Measurements from ENCODE around the gene PCED1B.

The PCED1B gene

DNA sequence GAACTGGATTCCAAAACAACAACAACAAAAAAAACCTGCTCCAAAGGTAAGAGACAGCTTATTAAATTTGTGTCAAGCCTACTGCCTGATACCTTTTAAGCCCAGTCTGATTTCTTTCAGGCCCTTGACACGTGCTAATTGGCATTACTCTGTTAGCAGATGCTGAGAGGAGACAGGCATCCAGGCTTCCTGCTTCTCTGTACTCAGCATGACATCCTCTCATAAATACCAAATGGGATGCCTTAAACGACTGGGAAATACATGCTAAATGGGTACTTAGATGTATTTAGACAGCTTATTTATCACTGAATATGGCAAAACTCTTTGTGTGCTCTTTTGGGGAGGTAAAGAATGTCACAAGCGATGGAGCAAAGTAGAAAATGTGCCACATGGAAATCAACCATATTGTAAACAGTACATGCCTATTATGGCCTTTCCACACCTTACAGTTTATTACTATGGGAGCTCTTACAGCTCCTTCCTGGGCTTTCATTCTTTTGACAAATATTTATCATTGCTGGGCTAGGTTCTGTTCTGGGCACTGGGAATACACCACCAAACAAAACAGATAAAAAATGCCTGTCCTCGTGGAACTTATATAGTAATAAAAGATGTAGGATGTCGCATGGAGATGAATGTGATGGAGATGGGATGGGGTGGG is 11.5 kb upstream of the PCED1B start:
- no peak for DNase-seq

DNA sequence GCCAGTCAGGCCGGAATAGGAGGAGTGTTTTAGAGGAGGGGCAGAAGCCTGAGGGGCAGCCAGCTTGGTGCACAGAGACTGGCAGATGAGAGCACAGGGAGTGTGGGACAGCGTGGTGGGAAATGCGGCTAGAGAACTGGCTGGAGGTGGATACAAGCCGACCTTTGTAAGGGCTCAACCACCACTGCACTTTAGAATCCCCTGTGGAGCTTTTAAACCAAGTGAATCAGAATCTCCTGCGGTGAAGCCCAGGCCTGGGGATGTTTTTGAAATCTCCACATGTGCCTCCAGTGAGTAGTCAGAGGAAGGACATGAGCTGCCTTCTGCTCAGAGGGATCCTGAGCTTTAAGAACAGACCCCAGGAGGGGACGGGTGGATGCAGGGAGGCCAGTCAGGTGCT is 10.9 kb upstream of the PCED1B start:
- peak; percentile 78 for DNase-seq

DNA sequence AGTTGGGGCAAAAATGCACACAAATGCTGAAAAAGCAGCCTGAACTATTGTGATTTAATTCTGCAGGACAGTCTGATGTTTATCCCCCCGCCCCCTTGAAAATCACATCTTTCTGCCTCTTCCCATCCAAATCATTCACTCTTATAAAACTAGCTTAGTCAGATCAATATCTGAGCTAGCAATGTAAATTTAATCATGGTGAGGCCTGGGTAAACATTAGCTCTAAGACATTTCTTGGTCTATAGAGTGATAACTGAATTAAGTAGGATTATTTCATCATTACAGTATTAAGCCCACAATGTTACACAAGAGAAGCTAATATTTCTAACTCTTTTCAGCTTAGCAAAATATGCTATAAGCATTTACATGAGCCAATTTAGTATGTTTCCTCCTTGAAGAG is 9.1 kb upstream of the PCED1B start:
- no peak for DNase-seq

DNA sequence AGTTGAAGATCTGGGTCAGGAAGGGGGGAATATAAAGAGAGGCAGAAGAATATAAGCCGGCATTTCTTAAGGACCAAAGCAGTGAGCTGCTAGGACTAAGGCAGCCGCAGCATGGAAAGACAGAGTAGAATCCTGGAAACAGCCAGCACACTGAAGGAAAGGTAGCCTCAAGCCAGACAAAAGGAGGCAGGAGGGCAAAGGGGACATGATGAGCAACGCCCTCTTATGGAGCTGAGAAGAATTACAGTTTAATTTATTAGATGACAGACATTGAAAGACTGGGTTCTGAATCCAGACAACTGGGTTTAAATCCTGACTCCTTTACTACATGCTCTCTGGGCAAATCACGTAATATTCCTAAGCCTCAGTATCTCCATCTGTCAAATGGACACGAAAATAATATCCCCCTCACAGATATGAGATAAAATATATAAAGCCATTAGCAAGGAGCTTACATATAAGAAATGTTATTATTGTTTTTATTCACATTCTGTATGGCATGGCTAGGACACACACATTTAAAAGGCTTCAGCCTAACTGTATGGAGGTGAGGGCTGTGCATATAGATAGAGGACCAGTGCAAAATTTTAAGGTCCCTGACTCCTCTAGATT is 8.1 kb upstream of the PCED1B start:
- DNase-seq: no peak

DNA sequence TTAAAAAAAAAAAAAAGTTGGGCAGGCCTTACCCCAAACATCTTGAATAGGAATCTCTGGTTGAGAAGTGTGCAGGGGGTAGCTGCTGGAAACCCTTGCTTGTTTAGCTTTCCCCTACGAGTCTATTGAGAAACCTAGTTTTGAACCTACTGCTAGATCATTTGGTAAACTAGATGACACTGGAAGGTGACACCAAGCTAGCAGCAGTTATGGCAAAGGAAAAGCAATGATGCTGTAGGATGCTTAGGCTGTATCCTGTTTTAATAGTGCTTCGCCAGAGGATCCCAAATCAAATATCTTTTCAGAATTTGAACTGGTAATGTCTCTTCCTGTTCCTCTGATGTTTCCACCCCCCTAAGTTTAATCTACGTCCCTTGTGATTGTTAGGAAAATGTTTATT is 5.5 kb upstream of the PCED1B start:
- no peak for DNase-seq

DNA sequence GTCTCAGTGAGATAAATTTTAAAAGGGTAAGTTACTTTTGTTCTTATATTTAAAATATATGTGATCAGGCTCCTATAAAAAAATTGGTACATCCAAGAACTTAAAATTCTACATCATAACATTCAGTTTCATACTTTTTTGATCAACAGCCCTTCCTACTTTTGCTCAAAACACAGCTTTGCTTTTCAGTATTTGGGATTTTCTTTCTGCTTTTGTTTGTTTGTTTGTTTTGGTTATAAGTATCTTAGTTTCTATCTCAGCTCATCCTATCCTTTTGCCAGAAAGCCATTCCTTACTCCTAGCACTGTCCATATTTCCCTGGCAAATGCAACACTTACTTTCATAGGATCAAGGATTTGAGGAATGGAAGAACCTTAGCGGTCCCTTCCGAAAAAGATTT is 4.7 kb upstream of the PCED1B start:
- DNase-seq: no peak

DNA sequence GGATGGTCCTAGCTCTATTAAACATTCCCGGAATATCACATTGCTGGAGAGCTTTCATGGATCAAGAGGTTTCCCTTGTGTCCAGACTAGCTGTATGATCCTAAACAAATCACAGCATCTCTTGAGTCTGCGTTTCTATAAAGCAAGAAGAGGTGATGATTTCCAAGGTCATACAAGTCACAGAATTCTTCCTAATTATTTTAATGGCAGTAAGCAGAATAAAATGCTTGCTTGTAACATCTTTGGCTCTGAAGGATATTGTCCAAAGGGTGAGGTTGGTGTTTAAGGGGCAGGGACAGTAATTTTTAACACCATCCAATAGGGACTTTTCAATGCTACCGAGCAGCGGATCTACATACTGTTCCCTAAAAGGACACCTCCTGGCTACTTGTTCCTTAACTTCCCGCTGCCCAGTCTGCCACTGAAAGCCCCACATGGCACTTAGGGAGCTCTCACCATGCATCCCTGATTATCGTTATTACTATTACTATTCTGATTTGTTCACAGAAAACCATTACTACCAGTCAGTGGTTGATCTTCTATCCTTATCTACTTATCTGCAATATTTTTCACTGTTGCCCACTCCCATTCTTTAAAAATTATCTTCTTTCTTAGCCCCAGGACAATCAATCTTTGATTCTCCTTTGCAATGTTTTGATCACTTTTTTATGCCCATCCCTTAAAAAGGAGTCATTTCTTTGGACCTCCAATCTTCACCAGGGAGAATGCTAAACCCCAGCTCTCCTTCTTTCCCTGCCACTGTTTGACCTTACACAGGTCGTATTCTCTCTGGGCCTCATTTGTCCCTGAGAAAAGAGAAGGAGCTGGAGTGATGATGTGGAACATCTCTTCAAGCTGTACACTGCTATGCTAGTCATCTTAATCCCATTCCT is 4.0 kb upstream of the PCED1B start:
- DNase-seq: no peak

DNA sequence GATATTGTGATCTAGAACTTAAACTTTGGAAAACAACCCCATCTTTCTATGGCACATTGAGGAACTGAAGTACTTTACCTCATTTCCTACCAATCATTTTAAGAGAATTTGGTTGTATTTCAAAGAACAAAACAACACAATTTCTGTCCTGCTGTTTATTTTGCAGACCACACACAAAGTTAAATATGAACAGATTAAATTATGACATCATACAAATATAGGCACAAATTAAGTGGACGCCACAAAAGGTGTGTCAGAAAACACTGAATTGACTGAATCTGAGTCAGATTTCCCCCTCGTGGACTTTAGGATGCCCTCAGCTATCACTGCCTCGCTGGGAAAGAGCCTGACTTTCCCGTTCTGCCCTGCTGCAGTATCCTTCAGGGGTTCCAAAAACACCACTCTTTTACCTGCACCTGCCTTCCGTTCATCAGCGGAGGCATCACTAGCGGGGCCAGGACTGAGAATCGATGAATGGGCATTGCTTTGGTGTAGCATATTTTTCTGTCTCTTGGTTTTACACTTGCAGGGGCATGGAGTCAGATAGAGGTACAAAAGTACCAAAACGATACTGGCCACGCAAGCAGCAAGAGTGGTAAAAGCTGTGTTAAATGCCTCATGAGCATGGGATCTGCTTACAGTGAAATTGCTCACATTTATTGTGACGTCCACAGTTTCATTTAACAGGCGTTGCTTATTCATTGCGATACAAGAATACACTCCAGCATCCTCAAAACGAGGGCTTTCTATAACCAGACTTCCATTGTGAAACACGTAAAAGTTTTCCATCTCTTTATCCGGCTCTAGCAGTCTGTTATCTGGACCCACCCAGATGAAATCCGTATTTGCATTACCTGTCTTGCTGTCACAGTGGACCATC is 2.0 kb upstream of the PCED1B start:
- no peak for DNase-seq

DNA sequence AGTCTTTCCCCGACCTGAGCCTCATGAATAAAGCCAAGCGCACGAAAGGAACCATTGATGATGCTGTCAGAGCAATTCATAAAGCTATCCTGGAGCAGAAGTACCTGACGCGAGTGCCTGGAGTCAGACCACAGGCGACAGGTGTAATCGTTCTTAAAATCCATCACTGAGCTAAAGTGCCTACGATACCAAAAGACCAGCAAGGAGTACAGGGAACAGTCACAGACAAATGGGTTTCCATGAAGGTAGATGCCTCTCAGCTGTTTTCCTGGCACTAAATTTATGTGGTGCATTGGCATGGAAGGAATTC is 1.4 kb upstream of the PCED1B start:
- no peak for DNase-seq

DNA sequence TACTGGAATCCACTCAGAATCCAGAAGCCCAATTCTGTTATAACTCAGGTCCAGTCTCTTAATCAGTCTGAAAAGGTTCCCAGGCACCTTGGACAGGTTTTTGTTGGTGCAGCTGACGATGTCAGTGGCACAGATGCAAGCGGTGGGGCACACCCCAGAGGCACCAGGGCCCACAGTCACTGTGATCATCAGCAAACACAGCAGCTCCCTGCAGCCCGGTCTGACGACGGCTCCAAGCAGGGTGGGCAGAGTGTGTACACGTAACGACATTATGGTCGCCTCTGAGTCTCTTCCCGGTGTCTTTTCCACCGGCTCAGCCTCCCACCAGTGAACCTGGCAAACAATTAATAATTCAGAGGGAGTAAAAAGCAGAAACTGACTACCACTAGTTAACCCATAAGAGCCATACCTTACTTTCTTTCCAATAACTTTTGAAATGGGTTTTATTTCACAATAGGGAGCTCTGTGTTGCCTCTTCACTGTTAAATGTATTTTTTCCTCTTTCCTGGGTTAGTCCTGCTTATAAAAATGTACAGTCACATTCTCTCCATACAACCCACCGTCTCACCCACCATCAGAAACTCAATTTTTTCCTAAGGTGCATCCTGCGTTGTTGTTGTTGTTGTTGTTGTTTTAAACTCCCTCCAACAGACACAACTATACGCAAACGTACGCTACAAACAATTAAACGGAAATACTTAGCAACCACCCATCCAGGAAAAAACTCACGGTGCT is 521 bp upstream of the PCED1B start:
- peak; percentile 65 for DNase-seq

DNA sequence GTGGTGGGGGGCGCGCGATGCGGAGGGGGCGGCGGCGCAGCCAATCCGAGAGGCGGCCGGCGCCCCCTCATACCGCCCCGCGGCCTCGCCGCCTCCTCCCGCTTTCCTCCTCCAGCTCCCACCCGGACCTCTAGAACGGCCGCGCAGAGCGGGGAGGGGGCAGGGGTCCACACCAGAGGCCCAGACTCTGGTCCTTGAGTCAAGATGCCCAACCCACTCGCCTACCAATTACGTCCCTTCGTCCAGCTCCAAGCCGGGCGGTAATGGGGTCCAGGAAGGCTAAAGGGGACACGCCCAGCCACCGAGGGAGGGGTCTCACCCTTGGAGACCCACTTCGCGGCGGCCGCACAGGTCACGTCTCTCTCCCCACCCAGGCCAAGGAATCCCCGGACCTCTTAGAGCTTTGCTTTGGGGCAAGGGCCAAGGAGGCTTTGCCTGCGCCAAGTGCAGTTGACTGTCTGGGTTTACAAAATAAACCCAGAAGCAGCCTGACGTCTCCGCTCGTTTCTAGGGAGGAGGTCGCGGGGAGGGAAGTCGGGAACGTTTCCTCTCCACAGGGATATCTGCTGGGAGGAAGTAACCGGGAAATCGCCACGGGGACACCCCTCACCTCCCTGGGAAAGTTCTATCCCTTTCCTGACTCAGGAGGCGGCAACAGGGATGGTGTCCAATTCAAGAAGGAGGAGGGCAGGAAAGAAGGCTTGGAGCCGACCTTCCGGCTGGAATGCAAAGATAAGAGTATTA is 732 bp downstream of the PCED1B start:
- DNase-seq: peak; percentile 85

DNA sequence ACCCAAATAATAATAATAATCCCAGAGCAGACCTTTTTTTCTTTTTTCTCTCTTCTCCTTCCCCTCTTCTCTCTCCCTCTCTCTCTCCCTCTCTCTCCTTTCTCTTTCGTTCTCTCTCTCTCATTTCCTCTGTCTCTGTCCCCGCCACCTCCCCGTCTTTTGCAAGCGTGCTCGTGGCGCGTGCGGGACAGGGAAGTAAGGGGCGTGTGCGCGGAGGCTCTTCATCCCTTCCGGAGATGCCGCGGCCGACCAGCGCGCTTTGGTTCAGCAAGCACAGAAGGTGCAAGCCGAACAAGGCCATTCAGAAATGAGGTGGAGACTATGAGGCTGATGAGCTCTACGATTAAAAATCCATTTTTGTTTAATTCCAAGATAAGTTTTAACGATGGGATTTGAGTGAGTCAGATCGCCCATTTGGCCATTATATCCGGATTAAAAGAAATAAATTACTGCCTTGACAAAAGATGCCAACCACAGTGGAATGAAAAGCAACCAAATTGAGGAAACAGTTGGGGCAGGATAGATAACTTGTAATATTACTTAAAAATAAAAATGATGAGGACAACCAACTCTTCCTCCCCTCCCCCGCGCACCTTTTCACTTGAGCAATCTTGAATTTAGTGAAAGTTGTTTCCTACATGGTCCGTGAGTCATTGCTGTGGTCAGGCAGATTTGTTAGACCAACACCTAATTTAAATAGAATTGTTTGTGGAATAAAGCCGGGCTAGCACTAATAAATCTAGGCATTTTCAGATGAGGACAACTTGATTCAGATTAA is 1.5 kb downstream of the PCED1B start:
- DNase-seq: peak; percentile 73

DNA sequence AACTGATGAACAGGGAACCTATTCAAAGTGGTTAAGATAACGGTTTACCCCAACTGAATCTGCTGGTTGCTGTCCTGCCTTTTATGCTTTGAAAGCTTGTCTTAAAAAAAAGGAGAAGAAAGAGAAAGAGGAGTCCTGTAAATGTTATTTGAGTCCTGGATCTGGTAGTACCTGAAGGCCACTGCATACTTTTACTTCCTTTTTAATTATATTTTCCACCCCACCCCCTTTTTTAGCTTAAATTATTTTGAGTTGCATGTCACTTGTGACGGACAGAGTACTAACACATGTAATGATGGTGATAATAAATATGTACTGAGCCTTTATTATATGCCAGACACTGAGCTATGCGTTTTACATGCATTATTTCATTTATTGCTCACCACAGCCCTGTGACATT is 2.9 kb downstream of the PCED1B start:
- DNase-seq: no peak

DNA sequence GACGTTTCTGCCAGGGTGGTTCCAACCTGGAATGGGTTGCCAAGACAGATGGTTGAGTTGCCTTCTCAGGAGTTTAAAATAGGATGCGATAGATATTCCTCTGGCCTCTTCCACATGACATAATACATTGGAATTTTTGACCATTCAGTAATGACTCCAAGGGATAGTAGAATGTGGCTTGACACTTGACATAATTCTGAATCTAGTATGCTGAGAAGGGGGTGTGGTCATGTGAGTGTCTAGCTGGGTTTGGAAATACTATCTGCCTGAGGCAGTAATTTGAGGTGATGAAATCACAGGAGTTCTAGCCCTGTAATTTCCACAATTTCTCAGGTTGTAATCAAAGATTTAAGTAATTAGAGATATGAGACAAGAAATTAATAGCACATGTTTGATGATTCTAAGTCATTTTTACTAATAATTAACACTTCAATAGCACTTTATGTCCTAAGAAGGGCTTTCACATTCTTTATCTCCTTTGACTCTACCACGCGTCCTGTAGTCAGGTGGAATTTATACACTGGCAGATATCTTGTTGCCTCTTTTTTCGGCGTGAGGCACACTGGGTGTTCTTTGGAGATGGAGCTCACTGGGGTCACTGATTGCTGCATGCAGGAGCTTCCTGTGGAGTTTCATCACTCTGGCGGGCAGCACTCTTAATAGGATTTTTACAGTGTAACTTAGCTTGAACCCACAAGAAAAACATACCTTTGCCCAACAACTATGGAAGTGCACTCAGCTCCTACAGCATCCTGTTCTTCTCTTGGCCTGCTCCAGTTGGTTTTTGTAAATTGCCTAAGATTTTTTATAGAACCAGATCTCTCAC is 3.6 kb downstream of the PCED1B start:
- peak; percentile 96 for DNase-seq

DNA sequence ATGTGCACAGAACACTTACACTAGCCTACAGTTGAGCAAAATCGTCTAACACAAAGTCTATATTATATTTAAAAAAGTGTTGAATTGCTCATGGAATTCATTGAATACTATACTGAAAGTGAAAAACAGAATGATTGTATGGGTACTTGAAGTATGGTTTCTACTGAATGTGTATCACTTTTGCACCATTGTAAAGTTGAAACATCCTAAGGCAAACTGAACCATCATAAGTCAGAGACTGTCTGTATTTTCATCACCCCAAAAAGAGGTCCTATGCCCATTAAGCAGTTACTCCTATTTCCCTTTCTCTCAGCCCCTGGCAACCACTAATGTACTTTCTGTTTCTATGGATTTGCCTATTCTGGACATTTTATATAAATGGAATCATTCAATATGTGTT is 4.8 kb downstream of the PCED1B start:
- DNase-seq: no peak

DNA sequence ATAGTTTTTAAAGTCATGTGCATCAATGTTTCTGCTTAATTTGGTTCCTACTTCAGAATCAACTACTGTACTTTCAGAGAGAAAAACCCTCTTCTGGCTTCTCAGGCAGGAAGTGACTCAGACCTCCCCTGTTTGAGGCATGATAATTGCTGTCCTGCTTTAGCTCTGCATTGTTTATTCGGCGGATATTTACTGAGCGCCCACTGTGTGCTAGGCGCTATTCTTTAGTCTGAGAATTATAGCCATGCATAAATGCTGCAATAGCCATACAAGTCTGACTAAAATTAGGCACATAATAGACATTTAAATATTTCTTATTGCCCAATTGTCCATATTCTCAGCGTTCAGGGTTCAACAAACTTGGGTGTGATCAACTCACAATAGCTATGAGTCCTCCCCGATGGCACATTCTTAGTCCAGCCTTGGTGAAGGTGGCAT is 6.4 kb downstream of the PCED1B start:
- DNase-seq: peak; percentile 89

DNA sequence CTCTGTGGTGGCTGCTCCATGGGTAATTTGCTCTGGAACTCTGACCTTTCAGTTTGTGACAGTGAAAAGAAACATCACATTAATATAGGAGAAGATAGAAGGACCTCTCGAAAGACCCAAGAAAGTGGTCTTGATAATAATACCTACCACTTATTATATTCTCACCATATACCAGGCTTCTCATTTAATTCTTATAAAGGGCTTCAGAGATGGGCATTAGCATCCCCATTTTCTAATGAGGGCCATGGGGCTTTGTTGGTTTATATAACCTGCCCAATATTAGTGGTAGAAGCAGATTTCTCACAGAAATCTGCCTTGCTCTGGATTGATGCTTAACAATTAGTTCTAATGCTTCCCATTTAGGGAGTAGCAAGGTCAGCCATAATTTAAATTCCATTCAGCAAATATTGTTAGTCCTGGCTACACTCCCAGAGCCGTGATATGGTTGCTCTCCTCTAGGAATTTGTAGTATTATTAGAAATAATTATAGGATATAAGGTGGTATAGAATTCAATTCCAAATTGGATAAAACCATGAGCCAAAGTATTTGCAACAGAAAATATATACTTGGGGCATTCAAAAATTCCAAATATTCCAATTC is 7.8 kb downstream of the PCED1B start:
- DNase-seq: peak; percentile 85

DNA sequence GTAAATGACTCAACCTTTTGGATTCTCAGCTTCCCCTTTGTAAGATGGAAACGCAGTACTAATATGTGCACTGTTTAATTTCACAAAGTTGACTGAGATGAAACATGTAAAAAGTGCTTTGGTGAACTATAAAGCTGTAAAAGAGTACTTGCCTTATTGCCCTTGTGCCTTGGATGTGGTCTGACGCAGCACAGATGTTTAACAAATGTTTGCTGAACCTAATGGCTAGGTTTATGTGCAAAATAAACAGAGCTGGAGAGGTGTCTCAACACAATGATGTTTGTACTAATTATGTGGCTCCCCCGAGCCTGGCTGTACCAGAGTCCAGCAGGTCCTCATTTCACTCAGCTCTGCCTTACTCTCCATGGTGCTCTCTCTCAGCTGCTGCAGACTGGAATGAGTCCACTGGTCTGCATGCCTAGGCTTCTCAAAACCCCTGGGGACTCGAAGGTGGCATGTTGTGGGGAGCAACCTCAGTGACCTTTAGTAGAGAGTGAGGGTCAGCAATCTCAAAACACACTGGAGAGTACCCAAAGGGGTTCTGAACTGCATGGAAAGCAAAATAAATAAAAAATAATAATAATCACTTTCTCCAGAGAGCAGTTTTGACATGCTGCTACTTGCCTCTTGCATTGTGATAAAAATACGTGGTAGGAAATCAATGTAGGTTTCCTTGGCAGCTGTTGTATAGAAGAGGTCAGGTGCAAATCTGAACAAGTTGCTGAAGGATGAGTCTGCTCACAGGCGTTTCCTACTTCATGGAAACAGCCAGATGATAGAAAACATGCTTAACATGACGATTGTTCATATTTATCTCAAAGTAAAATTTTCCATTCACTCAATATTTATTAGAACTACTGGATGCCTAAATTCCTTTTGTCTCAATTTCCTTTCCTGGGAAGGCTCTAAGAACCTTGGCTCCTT is 8.9 kb downstream of the PCED1B start:
- DNase-seq: peak; percentile 50

Measured in fibroblast of skin of back (primary cell).